Duodenal mucosa (tissue), 2 donors: ENCODE results near the gene CRYGN.

Source experiments
- H3K27ac ChIP-seq: one replicate; pipeline ENCODE4 v1.7.0; 2013; ENCODE audit warnings: low read depth, low read length
- H3K27me3 ChIP-seq, 2 donors: one replicate each; pipeline ENCODE4 v1.7.0; 2013; ENCODE audit warnings: low read length in 2 of 2, control low read depth in 1 of 2; ENCODE audit not compliant: insufficient read depth in 2 of 2, control insufficient read depth in 1 of 2
- H3K36me3 ChIP-seq, 2 donors: one replicate each; pipeline ENCODE4 v1.7.0; 2013; ENCODE audit warnings: low read length in 2 of 2, control low read depth in 1 of 2; ENCODE audit not compliant: insufficient read depth in 2 of 2, control insufficient read depth in 1 of 2
- H3K4me1 ChIP-seq, 2 donors: one replicate each; pipeline ENCODE4 v1.7.0; 2013; ENCODE audit warnings: low read length in 2 of 2, control low read depth in 1 of 2; ENCODE audit not compliant: insufficient read depth in 2 of 2, control insufficient read depth in 1 of 2
- H3K4me3 ChIP-seq, 2 donors: one replicate each; pipeline ENCODE4 v1.7.0; 2013; ENCODE audit warnings: low read length in 2 of 2, low read depth in 1 of 2
- H3K9ac ChIP-seq, 2 donors: one replicate each; pipeline ENCODE4 v1.7.0; 2013; ENCODE audit warnings: low read length in 2 of 2, low read depth in 1 of 2
- H3K9me3 ChIP-seq, 2 donors: one replicate each; pipeline ENCODE4 v1.7.0; 2013; ENCODE audit warnings: low read length in 2 of 2, control low read depth in 1 of 2; ENCODE audit not compliant: control insufficient read depth in 1 of 2

The CRYGN gene

GRCh38 chr7:151416112-151416940, 23.6 kb downstream of the CRYGN start:
- H3K4me3 ChIP-seq, result no peak overlapping the region
- peaks cover 11 to 18% of the 10 kb centered on the region in 2 donors for H3K27me3 ChIP-seq
- no peaks in the 10 kb centered on the region for H3K4me1 ChIP-seq
- H3K9me3 ChIP-seq, result peaks cover 3 to 8% of the 10 kb centered on the region in 2 donors
- H3K27ac ChIP-seq, result no peak overlapping the region
- H3K9ac ChIP-seq, result no peak overlapping the region
- no peaks in the 10 kb centered on the region for H3K36me3 ChIP-seq

- Histone ChIP-seq H3K4me1 (no peaks in the 10 kb centered on the region), H3K27me3 (peaks cover 19 to 24% of the 10 kb centered on the region in 2 donors), H3K9me3 (peaks cover 3 to 8% of the 10 kb centered on the region in 2 donors), H3K4me3 (no peak overlapping the region), H3K36me3 (no peaks in the 10 kb centered on the region), H3K27ac (no peak overlapping the region), H3K9ac (no peak overlapping the region)
Observed at GRCh38 chr7:151415375-151416105, 24.4 kb downstream of the CRYGN start.

- Histone ChIP-seq H3K4me1 (peaks cover 0 to 6% of the 10 kb centered on the region in 2 donors), H3K27me3 (peaks cover 35 to 38% of the 10 kb centered on the region in 2 donors), H3K36me3 (no peaks in the 10 kb centered on the region), H3K27ac (no peak overlapping the region), H3K9me3 (no peaks in the 10 kb centered on the region), H3K4me3 (no peak overlapping the region), H3K9ac (no peak overlapping the region)
Observed at GRCh38 chr7:151413241-151413640, 26.7 kb downstream of the CRYGN start.

- H3K27me3 ChIP-seq, result peaks cover 35 to 38% of the 10 kb centered on the region in 2 donors
- no peak overlapping the region for H3K9ac ChIP-seq
Observed at GRCh38 chr7:151412318-151412717, 27.6 kb downstream of the CRYGN start.

GRCh38 chr7:151411551-151411950, 28.4 kb downstream of the CRYGN start:
- H3K27me3 ChIP-seq, result peaks cover 35 to 38% of the 10 kb centered on the region in 2 donors

More at GRCh38 chr7:151412318-151412717, 27.6 kb downstream of the CRYGN start:
- Histone ChIP-seq H3K4me1 (peaks cover 0 to 6% of the 10 kb centered on the region in 2 donors), H3K36me3 (no peaks in the 10 kb centered on the region), H3K4me3 (no peak overlapping the region), H3K9me3 (no peaks in the 10 kb centered on the region), H3K27ac (no peak overlapping the region)

GRCh38 chr7:151410405-151411390, 29.2 kb downstream of the CRYGN start:
- H3K27me3 ChIP-seq, result peaks cover 32 to 34% of the 10 kb centered on the region in 2 donors
- no peak overlapping the region for H3K27ac ChIP-seq
- no peaks in the 10 kb centered on the region for H3K9me3 ChIP-seq
- H3K4me1 ChIP-seq, result peaks cover 0 to 6% of the 10 kb centered on the region in 2 donors
- no peaks in the 10 kb centered on the region for H3K36me3 ChIP-seq
- H3K4me3 ChIP-seq, result peak overlapping the region; percentile 32 to 40
- no peak overlapping the region for H3K9ac ChIP-seq

More at GRCh38 chr7:151411551-151411950, 28.4 kb downstream of the CRYGN start:
- Histone ChIP-seq H3K4me1 (peaks cover 0 to 6% of the 10 kb centered on the region in 2 donors), H3K36me3 (no peaks in the 10 kb centered on the region), H3K9ac (no peak overlapping the region), H3K9me3 (no peaks in the 10 kb centered on the region), H3K27ac (no peak overlapping the region), H3K4me3 (no peak overlapping the region)

GRCh38 chr7:151409667-151410404, 30.1 kb downstream of the CRYGN start, which contains the start of gene WDR86:
Gene WDR86, minus strand, starts transcription at chr7:151410038. Its CDS starts 449 bp downstream, at chr7:151409589.
- H3K36me3 ChIP-seq, result no peaks in the 10 kb centered on the region
- peak within 1 kb of the TSS; percentile 48 to 62 for H3K4me3 ChIP-seq
- H3K9me3 ChIP-seq, result no peaks in the 10 kb centered on the region
- H3K27me3 ChIP-seq, result peaks cover 30 to 32% of the 10 kb centered on the region in 2 donors
- H3K9ac ChIP-seq, result no peak within 1 kb of the TSS
- H3K4me1 ChIP-seq, result peaks cover 0 to 6% of the 10 kb centered on the region in 2 donors
- H3K27ac ChIP-seq, result peak within 1 kb of the TSS; percentile 10

- Histone ChIP-seq H3K36me3 (no peaks in the 10 kb centered on the region), H3K4me3 (peak overlapping the region; percentile 48 to 62), H3K9me3 (no peaks in the 10 kb centered on the region), H3K27me3 (peaks cover 30 to 32% of the 10 kb centered on the region in 2 donors), H3K9ac (no peak overlapping the region), H3K27ac (peak overlapping the region; percentile 46), H3K4me1 (peaks cover 0 to 6% of the 10 kb centered on the region in 2 donors)
Observed at GRCh38 chr7:151408839-151409666, 30.9 kb downstream of the CRYGN start.
